Calu3 (cell line): ENCODE results near the gene AVPI1. TPM values are rescaled to one million over a fixed set of nuclear protein-coding genes. Genes with fewer than 3 reads are reported as not detected.

Experiments
- BruUV-seq: library from RNA; stranded (reverse); fragments of 400-500 nt; replicated peaks from 2 replicates; lab custom pipeline; 2021; lab: Mats Ljungman, UMichigan
- CTCF ChIA-PET: fragments of 300-600 bp; sonication (Branson Sonifier 250); formaldehyde crosslinking; loops from one replicate; lab custom pipeline; 2022; ENCODE audit warnings: antibody characterized with exemption; lab: Charles Lee
- DNase-seq: peaks from one replicate; pipeline ENCODE4 v3.0.0; 2022
- H3K27ac Mint-ChIP-seq: one replicate; pipeline ENCODE4 v1.8.0; 2022; ENCODE audit warnings: mixed read lengths; ENCODE audit not compliant: unreplicated experiment
- H3K27me3 Mint-ChIP-seq: one replicate; pipeline ENCODE4 v1.8.0; 2022; ENCODE audit warnings: mixed read lengths; ENCODE audit not compliant: unreplicated experiment
- H3K36me3 Mint-ChIP-seq: one replicate; pipeline ENCODE4 v1.8.0; 2022; ENCODE audit warnings: mild to moderate bottlenecking, moderate library complexity, mixed read lengths; ENCODE audit not compliant: insufficient read depth, unreplicated experiment
- H3K4me1 Mint-ChIP-seq: one replicate; pipeline ENCODE4 v1.8.0; 2022; ENCODE audit warnings: mild to moderate bottlenecking, low read depth, mixed read lengths; ENCODE audit not compliant: unreplicated experiment
- H3K4me3 Mint-ChIP-seq: one replicate; pipeline ENCODE4 v1.8.0; 2022; ENCODE audit warnings: mild to moderate bottlenecking, low read depth, moderate library complexity, mixed read lengths; ENCODE audit not compliant: unreplicated experiment
- H3K9me3 Mint-ChIP-seq: one replicate; pipeline ENCODE4 v1.8.0; 2022; ENCODE audit warnings: low read depth, mixed read lengths; ENCODE audit not compliant: unreplicated experiment
- CTCF ChIP-seq: fragments of 200-600 bp; IDR thresholded peaks from one replicate; pipeline ENCODE4 v1.8.0; 2022; ENCODE audit warnings: antibody characterized with exemption; ENCODE audit not compliant: unreplicated experiment
- intact Hi-C: fragments of 100-400 bp; cut with micrococcal nuclease; formaldehyde crosslinking; loops from one replicate; pipeline ENCODE4 v1.10.0; 2022; ENCODE audit not compliant: unreplicated experiment
- total RNA-seq: library from RNA; stranded (reverse); gene quantifications from 2 replicates; pipeline ENCODE4 v1.2.3, GENCODE V29; 2022

AVPI1 gene
- total RNA-seq, 1 experiment from 2014 or later = 16.9 TPM

GRCh38 chr10:97714401-97715258 lies 27.6 kb upstream of the AVPI1 start:
- Mint-ChIP-seq H3K9me3 (no peaks in the 10 kb centered on the region), H3K27ac (peak overlapping the region; percentile 22), H3K36me3 (peaks cover 47% of the 10 kb centered on the region), H3K4me3 (peak overlapping the region; percentile 76), H3K27me3 (no peaks in the 10 kb centered on the region), H3K4me1 (peaks cover 19% of the 10 kb centered on the region)
- no peak for DNase-seq
- TSS peak; percentile 24 for BruUV-seq
- intact Hi-C loops = loop anchor here (5.0 kb wide), 1 partner anchor 37 kb away; no protein-coding TSS in a partner anchor
- no peak for TF ChIP-seq CTCF
- CTCF ChIA-PET = interaction anchor here (0.7 to 2.5 kb wide), 2 partner anchors 22 to 31 kb away, joined by 4 to 9 read pairs; partner anchors contain the start of gene ZFYVE27

DNA sequence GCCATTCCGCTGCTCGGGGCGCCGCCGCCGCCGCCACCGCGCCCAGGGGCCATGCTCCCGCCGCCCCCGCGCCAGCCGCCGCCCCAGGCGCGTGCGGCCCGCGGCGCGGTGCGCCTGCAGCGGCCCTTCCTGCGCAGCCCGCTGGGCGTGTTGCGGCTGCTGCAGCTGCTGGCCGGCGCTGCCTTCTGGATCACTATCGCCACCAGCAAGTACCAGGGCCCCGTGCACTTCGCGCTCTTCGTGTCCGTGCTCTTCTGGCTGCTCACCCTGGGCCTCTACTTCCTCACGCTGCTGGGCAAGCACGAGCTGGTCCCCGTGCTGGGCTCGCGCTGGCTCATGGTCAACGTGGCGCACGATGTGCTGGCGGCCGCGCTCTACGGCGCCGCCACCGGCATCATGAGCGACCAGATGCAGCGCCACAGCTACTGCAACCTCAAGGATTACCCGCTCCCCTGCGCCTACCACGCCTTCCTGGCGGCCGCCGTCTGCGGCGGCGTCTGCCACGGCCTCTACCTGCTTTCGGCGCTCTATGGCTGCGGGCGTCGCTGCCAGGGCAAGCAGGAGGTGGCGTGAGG lies 26.9 kb upstream of the AVPI1 start:
- H3K4me1 Mint-ChIP-seq = peaks cover 19% of the 10 kb centered on the region
- CTCF ChIA-PET = interaction anchor here (0.7 to 2.5 kb wide), 3 partner anchors 23 to 30 kb away, joined by 3 to 9 read pairs (median 4); partner anchors contain the start of gene ZFYVE27
- intact Hi-C loops = no loop called here

DNA sequence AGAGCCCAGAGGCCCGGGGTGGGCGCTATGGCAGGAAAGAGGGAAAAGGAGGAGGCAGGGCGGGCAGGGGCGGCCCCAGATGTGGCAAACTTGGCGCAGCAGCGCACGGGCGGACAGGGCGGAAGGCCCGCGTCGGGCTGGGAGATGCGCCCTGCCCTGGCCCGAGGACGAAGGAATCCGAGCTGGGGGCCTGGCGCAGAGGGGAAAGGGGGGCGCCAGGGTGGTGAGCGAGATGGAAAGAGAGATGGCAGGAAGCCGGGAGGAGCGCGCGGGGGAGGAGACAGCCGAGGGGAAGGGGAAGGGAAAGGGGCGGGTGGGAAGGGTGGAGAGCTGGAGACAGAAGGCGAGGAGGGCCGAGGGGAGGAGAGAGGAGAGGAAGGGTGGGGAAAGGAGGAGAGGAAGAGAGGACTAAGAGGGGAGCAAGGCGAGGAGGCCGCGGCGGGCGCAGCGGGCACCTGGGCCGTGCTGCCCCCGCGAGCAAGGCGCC lies 26.3 kb upstream of the AVPI1 start, which contains the start of gene MARVELD1:
Gene MARVELD1 (plus strand): TSS at position 392 of the 487 bp plus-strand sequence. CDS start 147 bp downstream, outside the sequence.
- BruUV-seq = no TSS peak
- peaks cover 16% of the 10 kb centered on the region for H3K4me1 Mint-ChIP-seq
- H3K4me3 Mint-ChIP-seq = peak within 1 kb of the TSS; percentile 76
- no peaks in the 10 kb centered on the region for H3K9me3 Mint-ChIP-seq
- DNase-seq = peak; percentile 13
- peak within 1 kb of the TSS; percentile 74 for H3K27ac Mint-ChIP-seq
- H3K27me3 Mint-ChIP-seq = no peaks in the 10 kb centered on the region
- intact Hi-C loops = no loop called here
- CTCF ChIA-PET = interaction anchor here (1.1 to 2.5 kb wide), 2 partner anchors 25 to 30 kb away, joined by 3 to 9 read pairs; no protein-coding TSS in a partner anchor
- peaks cover 35% of the 10 kb centered on the region for H3K36me3 Mint-ChIP-seq
- TF ChIP-seq CTCF = no peak

More for the DNA sequence above, 26.9 kb upstream of the AVPI1 start:
- no TSS peak for BruUV-seq
- no peaks in the 10 kb centered on the region for H3K9me3 Mint-ChIP-seq
- peak; percentile 61 for DNase-seq
- TF ChIP-seq CTCF = no peak
- H3K4me3 Mint-ChIP-seq = peak overlapping the region; percentile 76
- peak overlapping the region; percentile 22 for H3K27ac Mint-ChIP-seq
- peaks cover 40% of the 10 kb centered on the region for H3K36me3 Mint-ChIP-seq
- H3K27me3 Mint-ChIP-seq = no peaks in the 10 kb centered on the region
